ENCODE results near the gene JAZF1.

JAZF1 gene

DNA sequence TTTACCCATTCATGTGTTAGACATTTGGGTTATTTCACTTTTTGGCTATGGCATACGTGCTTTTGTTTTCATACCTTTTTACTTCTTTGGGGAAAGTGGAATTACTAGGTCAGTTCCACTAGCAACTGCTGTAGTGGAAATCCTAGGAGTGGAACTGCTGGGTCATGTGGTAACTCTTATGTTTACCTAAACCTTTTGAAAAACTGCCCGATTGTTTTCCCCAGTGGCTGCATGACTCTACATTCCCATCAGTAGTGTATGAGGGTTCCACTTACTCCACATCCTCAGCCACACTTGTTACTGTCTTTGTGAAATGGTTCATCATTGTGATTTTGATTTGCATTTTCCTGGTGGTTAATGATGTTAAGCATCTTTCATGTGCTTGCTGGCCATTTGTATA is 358.4 kb downstream of the JAZF1 start:
- no peaks in the 10 kb centered on the region for H3F3A ChIP-seq (ENCODE audit: insufficient read depth, low read length)
- no peak overlapping the region for H3K9ac ChIP-seq (ENCODE audit: low read length)
- H3K27ac ChIP-seq (ENCODE audit: low read length): no peak overlapping the region
- TF ChIP-seq EZH2phosphoT487 (IDR thresholded peaks at IDR 0.05; ENCODE audit: low read length): no peak
- TF ChIP-seq, protein P1, sequence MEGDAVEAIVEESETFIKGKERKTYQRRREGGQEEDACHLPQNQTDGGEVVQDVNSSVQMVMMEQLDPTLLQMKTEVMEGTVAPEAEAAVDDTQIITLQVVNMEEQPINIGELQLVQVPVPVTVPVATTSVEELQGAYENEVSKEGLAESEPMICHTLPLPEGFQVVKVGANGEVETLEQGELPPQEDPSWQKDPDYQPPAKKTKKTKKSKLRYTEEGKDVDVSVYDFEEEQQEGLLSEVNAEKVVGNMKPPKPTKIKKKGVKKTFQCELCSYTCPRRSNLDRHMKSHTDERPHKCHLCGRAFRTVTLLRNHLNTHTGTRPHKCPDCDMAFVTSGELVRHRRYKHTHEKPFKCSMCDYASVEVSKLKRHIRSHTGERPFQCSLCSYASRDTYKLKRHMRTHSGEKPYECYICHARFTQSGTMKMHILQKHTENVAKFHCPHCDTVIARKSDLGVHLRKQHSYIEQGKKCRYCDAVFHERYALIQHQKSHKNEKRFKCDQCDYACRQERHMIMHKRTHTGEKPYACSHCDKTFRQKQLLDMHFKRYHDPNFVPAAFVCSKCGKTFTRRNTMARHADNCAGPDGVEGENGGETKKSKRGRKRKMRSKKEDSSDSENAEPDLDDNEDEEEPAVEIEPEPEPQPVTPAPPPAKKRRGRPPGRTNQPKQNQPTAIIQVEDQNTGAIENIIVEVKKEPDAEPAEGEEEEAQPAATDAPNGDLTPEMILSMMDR (IDR thresholded peaks at IDR 0.05; ENCODE audit: low read length): no peak
- TF ChIP-seq EZH2 (optimal IDR thresholded peaks at IDR 0.05; ENCODE audit: low read depth, low read length): no peak
- H3K9me3 ChIP-seq (replicated peaks; ENCODE audit: insufficient read depth, low read length): no peaks in the 10 kb centered on the region
- H3K4me3 ChIP-seq (ENCODE audit: low read length): no peak overlapping the region
- no peak for DNase-seq
- H3K9me2 ChIP-seq (replicated peaks; ENCODE audit: insufficient read depth, low read length): no peaks in the 10 kb centered on the region
- H3K27me3 ChIP-seq (replicated peaks; ENCODE audit: insufficient read depth, low read length): no peaks in the 10 kb centered on the region
- no peaks in the 10 kb centered on the region for H3K4me1 ChIP-seq (ENCODE audit: low read length)
- H3K79me2 ChIP-seq (ENCODE audit: low read length): no peaks in the 10 kb centered on the region
- H3K4me2 ChIP-seq (ENCODE audit: low read depth, low read length): no peak overlapping the region
- no peaks in the 10 kb centered on the region for H4K20me1 ChIP-seq (ENCODE audit: insufficient read depth, low read length)
- no peaks in the 10 kb centered on the region; the same call in 1 of the 2 replicates for H3K36me3 ChIP-seq (replicated peaks; ENCODE audit: insufficient read depth, low read length)
- H2AFZ ChIP-seq (ENCODE audit: low read length): no peak overlapping the region

- Histone ChIP-seq H3K27me3 (replicated peaks; ENCODE audit: insufficient read depth, low read length) (no peaks in the 10 kb centered on the region), H3K9ac (ENCODE audit: low read length) (no peak overlapping the region), H3K4me1 (ENCODE audit: low read length) (no peaks in the 10 kb centered on the region), H3K4me2 (ENCODE audit: low read depth, low read length) (no peak overlapping the region), H3K36me3 (replicated peaks; ENCODE audit: insufficient read depth, low read length) (peaks cover 3% of the 10 kb centered on the region; the same call in 1 of the 2 replicates), H3K9me2 (replicated peaks; ENCODE audit: insufficient read depth, low read length) (no peaks in the 10 kb centered on the region), H3F3A (ENCODE audit: insufficient read depth, low read length) (no peaks in the 10 kb centered on the region), H4K20me1 (ENCODE audit: insufficient read depth, low read length) (no peaks in the 10 kb centered on the region), H2AFZ (ENCODE audit: low read length) (no peak overlapping the region), H3K79me2 (ENCODE audit: low read length) (no peaks in the 10 kb centered on the region), H3K27ac (ENCODE audit: low read length) (no peak overlapping the region), H3K9me3 (replicated peaks; ENCODE audit: insufficient read depth, low read length) (no peaks in the 10 kb centered on the region), H3K4me3 (ENCODE audit: low read length) (no peak overlapping the region)
- no peak for DNase-seq
- TF ChIP-seq, protein P1 (IDR thresholded peaks at IDR 0.05; ENCODE audit: low read length): no peak
- TF ChIP-seq EZH2phosphoT487 (IDR thresholded peaks at IDR 0.05; ENCODE audit: low read length) (no peak), EZH2 (optimal IDR thresholded peaks at IDR 0.05; ENCODE audit: low read depth, low read length) (no peak)
Measured at GRCh38 chr7:27812706-27813105, 367.9 kb downstream of the JAZF1 start.

DNA sequence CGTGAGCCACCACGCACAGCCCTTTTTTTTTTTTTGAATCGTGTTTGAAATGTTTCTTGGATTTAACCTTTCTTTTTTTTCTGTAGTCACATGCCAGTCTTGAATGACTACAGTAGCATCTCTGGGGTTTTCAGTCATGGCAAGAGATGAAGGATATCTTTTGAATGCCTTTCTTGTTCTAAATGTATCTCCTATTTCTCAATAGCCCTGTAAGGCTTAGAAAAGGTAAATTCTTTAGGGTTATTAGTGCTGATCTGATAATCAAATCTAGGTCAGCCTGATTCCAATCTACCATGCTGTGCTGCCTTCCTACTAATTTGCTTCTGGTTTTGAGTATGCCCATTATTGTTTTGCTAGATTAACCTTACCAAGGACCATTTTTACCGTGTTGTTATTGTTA is 370.4 kb downstream of the JAZF1 start:
- H3K9me3 ChIP-seq (replicated peaks; ENCODE audit: insufficient read depth, low read length): no peaks in the 10 kb centered on the region
- H3K36me3 ChIP-seq (replicated peaks; ENCODE audit: insufficient read depth, low read length): no peaks in the 10 kb centered on the region
- no peaks in the 10 kb centered on the region for H3K27me3 ChIP-seq (replicated peaks; ENCODE audit: insufficient read depth, low read length)
- no peaks in the 10 kb centered on the region for H3K4me1 ChIP-seq (ENCODE audit: low read length)
- TF ChIP-seq, protein P1 (IDR thresholded peaks at IDR 0.05; ENCODE audit: low read length): no peak
- TF ChIP-seq EZH2phosphoT487 (IDR thresholded peaks at IDR 0.05; ENCODE audit: low read length): no peak
- no peak for TF ChIP-seq EZH2 (optimal IDR thresholded peaks at IDR 0.05; ENCODE audit: low read depth, low read length)
- H3K9me2 ChIP-seq (replicated peaks; ENCODE audit: insufficient read depth, low read length): no peaks in the 10 kb centered on the region
- no peak overlapping the region for H3K27ac ChIP-seq (ENCODE audit: low read length)
- no peaks in the 10 kb centered on the region for H3K79me2 ChIP-seq (ENCODE audit: low read length)
- H3F3A ChIP-seq (ENCODE audit: insufficient read depth, low read length): no peaks in the 10 kb centered on the region
- DNase-seq: no peak
- H4K20me1 ChIP-seq (ENCODE audit: insufficient read depth, low read length): no peaks in the 10 kb centered on the region
- H3K4me3 ChIP-seq (ENCODE audit: low read length): no peak overlapping the region
- H3K9ac ChIP-seq (ENCODE audit: low read length): no peak overlapping the region
- H3K4me2 ChIP-seq (ENCODE audit: low read depth, low read length): no peak overlapping the region
- no peak overlapping the region for H2AFZ ChIP-seq (ENCODE audit: low read length)

All from MM.1S (cell line).